GM10248 (cell line): ENCODE measurements around the gene CLRN2.

Source experiments
- CTCF ChIA-PET: fragments of 300-600 bp; sonication (Branson Sonifier 250); formaldehyde crosslinking; extraction: SDS; loops from one replicate; lab custom pipeline; 2021; ENCODE audit warnings: antibody characterized with exemption; lab: Yijun Ruan, JAX
- POLR2A ChIA-PET: fragments of 350-650 bp; sonication (Branson Sonifier 250); formaldehyde crosslinking; extraction: SDS; loops from one replicate; lab custom pipeline; 2020; ENCODE audit warnings: antibody characterized with exemption; lab: Yijun Ruan, JAX
- DNase-seq: peaks from one replicate; pipeline ENCODE4 v3.0.0; 2012; ENCODE audit errors: extremely low spot score
- CTCF ChIP-seq: IDR thresholded peaks from 2 replicates; pipeline ENCODE4 v1.5.1; 2012; ENCODE audit warnings: mild to moderate bottlenecking, low read depth; ENCODE audit errors: extremely low read depth, missing control alignments, control extremely low read depth

The CLRN2 gene

GRCh38 chr4:17546678-17547077 lies 31.7 kb downstream of the CLRN2 start:
- TF ChIP-seq CTCF: no peak
- DNase-seq: no peak
- ChIA-PET CTCF (interaction anchor here (0.8 to 4.2 kb wide), 5 partner anchors 8 to 1048 kb away, joined by 3 to 40 read pairs (median 3); no protein-coding TSS in a partner anchor), POLR2A (no interaction called here)

GRCh38 chr4:17550549-17550948 lies 35.6 kb downstream of the CLRN2 start:
- CTCF ChIA-PET: interaction anchor here (0.8 to 3.4 kb wide), 3 partner anchors 18 to 1045 kb away, joined by 3 to 17 read pairs (median 3); partner anchors contain the start of gene LAP3
- no peak for TF ChIP-seq CTCF
- POLR2A ChIA-PET: no interaction called here
- no peak for DNase-seq

GRCh38 chr4:17552427-17552826 lies 37.5 kb downstream of the CLRN2 start:
- no peak for DNase-seq
- no peak for TF ChIP-seq CTCF
- CTCF ChIA-PET: interaction anchor here (2.5 kb wide), 1 partner anchor 83 kb away, joined by 8 read pairs; no protein-coding TSS in a partner anchor
- POLR2A ChIA-PET: no interaction called here

- TF ChIP-seq CTCF: no peak
- POLR2A ChIA-PET: no interaction called here
- CTCF ChIA-PET: interaction anchor here (0.7 to 2.5 kb wide), 5 partner anchors 8 to 254 kb away, joined by 3 to 8 read pairs (median 4); no protein-coding TSS in a partner anchor
- no peak for DNase-seq
These were observed 39.6 kb downstream of the CLRN2 start for GRCh38 chr4:17554568-17554967.

GRCh38 chr4:17556498-17556897 lies 41.5 kb downstream of the CLRN2 start:
- DNase-seq: no peak
- no peak for TF ChIP-seq CTCF
- POLR2A ChIA-PET: no interaction called here
- CTCF ChIA-PET: interaction anchor here (0.6 to 1.1 kb wide), 3 partner anchors 70 to 243 kb away, joined by 3 to 4 read pairs (median 3); no protein-coding TSS in a partner anchor

GRCh38 chr4:17557880-17558279 lies 42.9 kb downstream of the CLRN2 start:
- ChIA-PET CTCF (interaction anchor here (1.1 to 1.9 kb wide), 3 partner anchors 9 to 18 kb away, joined by 3 to 12 read pairs (median 4); no protein-coding TSS in a partner anchor), POLR2A (no interaction called here)
- no peak for DNase-seq
- TF ChIP-seq CTCF: no peak
